Lower leg skin (tissue), 4 donors: Measurements from ENCODE around the gene OPTC. TPM values are rescaled to one million over a fixed set of nuclear protein-coding genes. Genes with fewer than 3 reads are reported as not detected.

Experiments
- DNase-seq, 2 donors: peaks; one replicate each; pipeline ENCODE4 v3.0.0-alpha.2; 2019; ENCODE audit warnings: low spot score in 2 of 2
- H3K4me3 ChIP-seq: fragments of 200-600 bp; sonication (generic); 2 replicates; pipeline ENCODE4 v1.5.1; 2017; ENCODE audit warnings: mild to moderate bottlenecking, low read depth; ENCODE audit not compliant: poor library complexity, severe bottlenecking
- POLR2A ChIP-seq, 2 donors: fragments of 450-650 bp; IDR thresholded peaks; one replicate each; pipeline ENCODE4 v1.6.1; 2016 to 2017; ENCODE audit warnings: antibody characterized with exemption in 2 of 2, mild to moderate bottlenecking in 1 of 2, moderate library complexity in 1 of 2
- WGBS, 2 donors: methylation state at CpG; one replicate each; pipeline ENCODE4 v1.1.5; 2018; 5-methylcytosine and 5-hydroxymethylcytosine counted together
- intact Hi-C: fragments of 100-400 bp; cut with DNase I; formaldehyde crosslinking; loops from one replicate; pipeline ENCODE4 v1.15.0; 2023; ENCODE audit warnings: low total_unique reads
- total RNA-seq, 4 donors: library from RNA; depleted of rRNA; stranded (reverse); fragments of >200 nt; gene quantifications; one replicate each; pipeline ENCODE4 v1.1.0, GENCODE V29; 2016
- TF ChIP-seq, protein P1 (sequence below), 3 donors: fragments of 450-650 bp; IDR thresholded peaks; one replicate each; pipeline ENCODE4 v1.5.1; 2016; ENCODE audit warnings: antibody characterized with exemption in 3 of 3, mild to moderate bottlenecking in 3 of 3, moderate library complexity in 2 of 3

The OPTC gene
- total RNA-seq, 4 donors from 2014 or later: not detected

- no peak for DNase-seq
- TF ChIP-seq POLR2A (IDR thresholded peaks at IDR 0.05): no peak
- TF ChIP-seq, protein P1, sequence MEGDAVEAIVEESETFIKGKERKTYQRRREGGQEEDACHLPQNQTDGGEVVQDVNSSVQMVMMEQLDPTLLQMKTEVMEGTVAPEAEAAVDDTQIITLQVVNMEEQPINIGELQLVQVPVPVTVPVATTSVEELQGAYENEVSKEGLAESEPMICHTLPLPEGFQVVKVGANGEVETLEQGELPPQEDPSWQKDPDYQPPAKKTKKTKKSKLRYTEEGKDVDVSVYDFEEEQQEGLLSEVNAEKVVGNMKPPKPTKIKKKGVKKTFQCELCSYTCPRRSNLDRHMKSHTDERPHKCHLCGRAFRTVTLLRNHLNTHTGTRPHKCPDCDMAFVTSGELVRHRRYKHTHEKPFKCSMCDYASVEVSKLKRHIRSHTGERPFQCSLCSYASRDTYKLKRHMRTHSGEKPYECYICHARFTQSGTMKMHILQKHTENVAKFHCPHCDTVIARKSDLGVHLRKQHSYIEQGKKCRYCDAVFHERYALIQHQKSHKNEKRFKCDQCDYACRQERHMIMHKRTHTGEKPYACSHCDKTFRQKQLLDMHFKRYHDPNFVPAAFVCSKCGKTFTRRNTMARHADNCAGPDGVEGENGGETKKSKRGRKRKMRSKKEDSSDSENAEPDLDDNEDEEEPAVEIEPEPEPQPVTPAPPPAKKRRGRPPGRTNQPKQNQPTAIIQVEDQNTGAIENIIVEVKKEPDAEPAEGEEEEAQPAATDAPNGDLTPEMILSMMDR (IDR thresholded peaks at IDR 0.05): no peak
- intact Hi-C loops: no loop called here
- H3K4me3 ChIP-seq: no peak overlapping the region
- 65 to 71% methylated on average over 3 of the region's 3 CpGs for WGBS, 2 donors
Measured at GRCh38 chr1:203536980-203537455, 43.1 kb downstream of the OPTC start.

DNA sequence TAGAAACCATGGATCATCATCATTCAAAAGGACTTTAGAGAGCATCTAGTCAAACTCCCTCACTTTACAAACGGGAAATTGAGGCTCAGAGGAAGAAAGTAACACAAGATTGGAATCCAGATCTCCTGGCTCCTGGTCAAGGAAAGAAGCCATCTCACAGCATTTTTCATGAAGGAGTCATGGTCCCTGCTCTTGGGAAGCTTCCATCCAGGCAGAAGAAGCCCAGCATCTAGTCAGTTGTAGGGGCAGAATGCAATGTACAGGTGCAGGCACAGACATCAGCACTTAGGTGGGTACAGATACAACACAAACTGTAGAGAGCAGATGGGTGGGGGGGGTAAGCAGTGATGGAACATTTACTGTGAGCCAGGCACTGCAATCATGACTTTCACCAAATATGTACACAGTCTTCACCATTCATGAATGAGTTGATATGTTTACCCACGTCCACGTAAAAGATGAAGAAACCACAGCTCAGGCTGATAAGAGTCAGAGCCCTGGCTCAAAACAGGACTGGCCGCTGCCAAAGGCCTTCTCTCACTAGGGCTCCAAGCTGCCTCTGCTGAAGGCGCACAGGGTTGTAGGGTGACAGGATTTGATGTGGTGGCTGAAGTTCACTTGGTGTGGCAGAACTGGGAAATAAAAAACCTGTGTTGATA lies 44.0 kb downstream of the OPTC start:
- no peak for DNase-seq
- no peak for TF ChIP-seq POLR2A (IDR thresholded peaks at IDR 0.05)
- TF ChIP-seq, protein P1 (IDR thresholded peaks at IDR 0.05): no peak
- no peak overlapping the region for H3K4me3 ChIP-seq
- intact Hi-C loops: no loop called here
- WGBS, 2 donors: 87 to 89% methylated on average over 5 of the region's 5 CpGs

DNA sequence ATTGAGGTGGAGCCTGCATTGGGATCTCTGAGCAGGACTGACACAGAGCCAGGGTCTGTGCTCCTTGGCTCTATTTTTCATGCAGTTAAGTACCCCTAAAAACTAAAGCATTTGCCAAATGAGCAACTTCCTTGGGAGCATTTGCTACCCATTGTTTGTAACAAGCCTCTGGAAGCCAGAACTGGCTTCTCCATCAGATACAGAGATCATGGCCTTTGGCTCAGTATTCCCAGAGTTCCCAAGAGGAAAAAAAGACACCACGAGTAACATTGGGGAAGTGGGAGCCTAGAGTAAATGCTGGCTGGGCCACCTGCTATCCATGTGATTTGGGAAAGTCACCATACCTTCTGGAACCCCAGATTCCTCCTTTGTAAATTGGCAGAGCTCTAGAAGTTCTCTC lies 44.8 kb downstream of the OPTC start:
- WGBS, 2 donors: 35 to 44% methylated on average over 1 of the region's 1 CpG
- H3K4me3 ChIP-seq: no peak overlapping the region
- no peak for DNase-seq
- TF ChIP-seq POLR2A (IDR thresholded peaks at IDR 0.05): no peak
- TF ChIP-seq, protein P1 (IDR thresholded peaks at IDR 0.05): no peak
- intact Hi-C loops: no loop called here

DNA sequence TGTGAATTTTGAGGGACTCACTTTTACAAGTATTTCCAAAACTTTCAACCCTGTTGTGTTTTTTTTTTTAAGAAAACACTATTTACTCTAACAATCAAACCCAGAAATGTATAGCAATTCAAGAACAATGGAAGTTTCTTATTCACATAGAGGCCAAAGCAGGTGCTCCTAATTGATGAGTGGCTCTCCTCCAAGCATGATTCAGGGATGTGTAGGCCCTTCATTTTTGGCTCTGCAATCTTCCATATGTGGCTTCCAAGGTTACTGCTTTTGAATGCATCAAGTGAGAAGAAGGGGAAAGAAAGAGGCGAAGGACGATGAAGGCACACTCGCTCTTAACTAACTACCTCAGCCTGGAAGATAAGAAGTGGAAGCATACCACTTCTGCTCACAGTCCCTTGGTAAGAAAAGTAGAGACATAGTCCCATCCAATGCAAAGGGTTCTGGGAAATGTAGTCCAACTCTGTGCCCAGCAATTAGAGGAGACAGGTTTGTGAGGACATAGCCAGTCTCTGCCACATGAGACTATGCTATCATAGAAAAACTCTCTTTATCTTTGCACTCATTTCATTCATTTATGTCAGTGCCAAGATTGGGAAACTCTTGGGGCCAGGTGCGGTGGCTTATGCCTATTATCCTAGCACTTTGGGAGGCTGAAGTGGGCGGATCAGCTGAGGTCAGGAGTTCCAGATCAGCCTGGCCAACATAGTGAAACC lies 46.0 kb downstream of the OPTC start:
- 89 to 90% methylated on average over 5 of the region's 5 CpGs for WGBS, 2 donors
- no peak overlapping the region for H3K4me3 ChIP-seq
- no peak for TF ChIP-seq POLR2A (IDR thresholded peaks at IDR 0.05)
- TF ChIP-seq, protein P1 (IDR thresholded peaks at IDR 0.05): no peak
- no peak for DNase-seq
- intact Hi-C loops: loop anchor here (10.0 kb wide), 1 partner anchor 715 kb away; no protein-coding TSS in a partner anchor

DNA sequence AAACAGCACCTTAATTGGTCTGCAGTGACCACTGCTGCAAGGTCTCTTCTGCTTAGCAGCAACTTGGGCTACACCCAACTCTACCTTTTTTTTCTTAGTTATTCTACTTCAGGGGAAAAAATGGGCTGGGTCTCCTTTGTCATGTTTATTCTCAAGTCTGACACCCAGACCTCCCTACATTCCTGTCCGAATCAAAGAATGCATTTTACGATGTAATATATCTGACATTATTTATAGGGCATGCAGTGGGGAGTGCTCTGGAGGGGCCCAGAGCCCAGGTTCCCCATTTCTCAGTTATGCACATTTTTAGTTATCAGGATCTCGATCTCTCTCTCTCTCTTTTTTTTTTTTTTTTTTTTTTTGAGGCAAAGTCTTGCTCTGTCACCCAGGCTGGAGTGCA lies 50.5 kb downstream of the OPTC start:
- intact Hi-C loops: loop anchor here (10.0 kb wide), 1 partner anchor 720 kb away; no protein-coding TSS in a partner anchor
- DNase-seq: no peak
- WGBS, 2 donors: 53 to 65% methylated on average over 3 of the region's 3 CpGs
- no peak overlapping the region for H3K4me3 ChIP-seq
- TF ChIP-seq, protein P1 (IDR thresholded peaks at IDR 0.05): no peak
- no peak for TF ChIP-seq POLR2A (IDR thresholded peaks at IDR 0.05)
